Keratinocyte (primary cell): ENCODE data around the gene CUL4A. TPM values are rescaled to one million over a fixed set of nuclear protein-coding genes. Genes with fewer than 3 reads are reported as not detected.

Experiments
- DNase-seq: peaks from one replicate; pipeline ENCODE4 v3.0.0-alpha.2; 2011; ENCODE audit warnings: low read depth, missing footprints, low spot score
- FAIRE-seq: peaks from 2 replicates; lab custom pipeline; 2011; peaks lifted over from hg19 to GRCh38; lab: Jason Lieb, UNC
- H2AFZ ChIP-seq: 2 replicates; pipeline ENCODE4 v1.6.0; 2012; ENCODE audit warnings: low read length, control low read depth, inconsistent platforms; ENCODE audit not compliant: control insufficient read depth
- H3K27ac ChIP-seq: 2 replicates; pipeline ENCODE4 v1.5.1; 2011; ENCODE audit warnings: low read length; ENCODE audit not compliant: control insufficient read depth, insufficient read depth
- H3K27me3 ChIP-seq: 3 replicates; pipeline ENCODE4 v1.6.0; 2011; ENCODE audit warnings: low read length; ENCODE audit not compliant: control insufficient read depth, insufficient read depth; ENCODE audit errors: extremely low read depth
- H3K36me3 ChIP-seq, 2 experiments: 2 replicates in 1 of 2; 3 replicates in 1 of 2; pipeline ENCODE4 v1.5.1; 2011; ENCODE audit warnings: low read length in 2 of 2, mild to moderate bottlenecking in 1 of 2; ENCODE audit not compliant: control insufficient read depth in 2 of 2, insufficient read depth in 2 of 2; ENCODE audit errors: extremely low read depth in 1 of 2
- H3K4me1 ChIP-seq: 3 replicates; pipeline ENCODE4 v1.5.1; 2011; ENCODE audit warnings: low read length; ENCODE audit not compliant: control insufficient read depth, insufficient read depth; ENCODE audit errors: extremely low read depth
- H3K4me2 ChIP-seq: 3 replicates; pipeline ENCODE4 v1.6.0; 2011; ENCODE audit warnings: low read depth, low read length; ENCODE audit not compliant: control insufficient read depth, insufficient read depth; ENCODE audit errors: extremely low read depth
- H3K4me3 ChIP-seq, 3 experiments: fragments of 200-600 bp in 1 of 3; sonication (generic) in 1 of 3; 2 replicates in 2 of 3; 3 replicates in 1 of 3; pipeline ENCODE4 v1.5.1; 2011 to 2016; ENCODE audit warnings: low read length in 3 of 3, mild to moderate bottlenecking in 3 of 3, control low read depth in 2 of 3, inconsistent platforms in 1 of 3, low read depth in 1 of 3, mixed read lengths in 1 of 3, mixed run types in 1 of 3, moderate library complexity in 1 of 3; ENCODE audit not compliant: control insufficient read depth in 2 of 3, insufficient read depth in 2 of 3; ENCODE audit errors: extremely low read depth in 1 of 3
- H3K79me2 ChIP-seq: 2 replicates; pipeline ENCODE4 v1.6.0; 2012; ENCODE audit warnings: low read length; ENCODE audit not compliant: control insufficient read depth, insufficient read depth
- H3K9ac ChIP-seq: 3 replicates; pipeline ENCODE4 v1.6.0; 2011; ENCODE audit warnings: low read length; ENCODE audit not compliant: control insufficient read depth, insufficient read depth; ENCODE audit errors: extremely low read depth
- H3K9me1 ChIP-seq: 3 replicates; pipeline ENCODE4 v1.6.0; 2011; ENCODE audit warnings: low read length; ENCODE audit not compliant: control insufficient read depth, insufficient read depth; ENCODE audit errors: extremely low read depth
- H3K9me3 ChIP-seq: 2 replicates; pipeline ENCODE4 v1.5.1; 2012; ENCODE audit warnings: low read depth, low read length; ENCODE audit not compliant: control insufficient read depth
- H4K20me1 ChIP-seq: 3 replicates; pipeline ENCODE4 v1.6.0; 2011; ENCODE audit warnings: low read length; ENCODE audit not compliant: control insufficient read depth, insufficient read depth; ENCODE audit errors: extremely low read depth
- EZH2 ChIP-seq: IDR thresholded peaks from one replicate; pipeline ENCODE4 v1.6.1; 2012; ENCODE audit warnings: inconsistent platforms, mild to moderate bottlenecking, low read length, moderate library complexity
- dilution Hi-C: fragments of 300-500 bp; cut with MboI; formaldehyde crosslinking; loops from one replicate; pipeline ENCODE4 v1.7.0; 2020; ENCODE audit warnings: low sequenced_read_pairs; ENCODE audit not compliant: extremely low pct_ligation_motif_present
- polyA plus RNA-seq, 5 experiments: library from polyadenylated mRNA; depleted of rRNA in 3 of 5; stranded (reverse) in 3 of 5; stranded (forward) in 1 of 5; unstranded in 1 of 5; fragments of >200 nt; gene quantifications; 1 replicate in 1 of 5; 2 replicates in 3 of 5; 3 replicates in 1 of 5; pipeline versions ENCODE4 v1.2.1 to v1.2.3, GENCODE V29; 2011 to 2012; ENCODE audit warnings: missing spikeins in 2 of 5, low read depth in 1 of 5, low replicate concordance in 1 of 5
- TF ChIP-seq, protein P1 (sequence below), 3 experiments: IDR thresholded peaks in 1 of 3; conservative IDR thresholded peaks in 1 of 3; optimal IDR thresholded peaks in 1 of 3; 2 replicates in 2 of 3; 3 replicates in 1 of 3; pipeline versions ENCODE3 to v1.5.1; 2011; ENCODE audit warnings: low read length in 3 of 3, mild to moderate bottlenecking in 3 of 3, moderate library complexity in 2 of 3, control low read depth in 1 of 3, inconsistent platforms in 1 of 3; ENCODE audit not compliant: insufficient read depth in 2 of 3; ENCODE audit errors: extremely low read depth in 1 of 3

The CUL4A gene
- polyA plus RNA-seq, 1 donor (not counting 4 experiments of a cell fraction or from before 2014, with no cell fraction given): 57.3 TPM

DNA sequence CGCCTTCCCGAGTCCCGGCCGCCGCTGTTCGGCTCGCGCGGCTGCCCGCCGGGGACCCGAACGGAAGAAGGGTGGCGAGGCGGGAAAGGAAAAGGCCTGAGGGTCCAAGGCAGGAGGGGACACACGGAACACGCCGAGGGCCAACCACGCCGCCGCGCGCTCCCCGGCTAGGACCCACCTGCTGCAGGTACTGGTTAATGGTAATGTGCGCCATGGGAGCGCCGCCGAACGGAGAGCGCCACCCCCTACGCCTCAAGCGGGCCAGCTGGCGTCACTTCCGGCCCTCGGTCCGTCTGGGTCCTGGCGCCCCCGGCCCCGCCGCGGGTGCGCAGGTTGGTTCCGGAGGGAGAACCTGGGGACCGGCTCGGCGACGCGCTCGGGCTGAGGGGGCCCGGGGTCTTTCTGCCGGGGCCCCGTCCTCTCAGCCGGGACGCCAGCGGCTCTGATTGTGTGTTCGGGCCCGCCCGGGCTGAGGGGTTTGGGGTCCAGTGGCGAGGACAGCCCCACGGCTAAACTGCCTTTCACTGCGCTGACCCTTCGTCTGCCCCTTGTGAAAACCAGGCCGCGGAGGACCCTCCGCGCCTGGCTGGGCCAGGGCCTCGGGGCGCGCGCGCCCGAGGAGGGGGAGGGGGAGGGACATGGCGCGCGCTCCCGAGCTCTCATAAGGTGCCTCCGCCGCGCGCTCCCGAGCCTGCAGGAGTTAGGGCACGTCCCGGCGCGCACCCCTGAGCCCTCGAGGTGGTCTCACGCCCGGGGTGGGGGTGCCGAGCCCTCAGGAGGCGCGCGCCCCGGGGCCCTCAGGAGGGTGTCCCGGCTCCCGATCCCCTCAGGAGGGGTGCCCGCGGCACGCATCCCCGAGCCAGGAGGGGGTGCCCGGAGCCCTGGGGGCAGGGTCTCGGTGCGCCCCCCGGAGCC is 735 bp upstream of the CUL4A start, which contains the start of gene PCID2:
Gene PCID2 (minus strand): TSS at position 249 of the 915 bp plus-strand sequence. CDS start 35 bp downstream, at position 214.
- peaks cover 86% of the 10 kb centered on the region for H3K79me2 ChIP-seq
- peak within 1 kb of the TSS; percentile 99 for H3K4me2 ChIP-seq
- peaks cover 18% of the 10 kb centered on the region for H4K20me1 ChIP-seq
- FAIRE-seq: no peak
- peaks cover 3 to 16% of the 10 kb centered on the region in 2 experiments for H3K36me3 ChIP-seq
- TF ChIP-seq, protein P1, sequence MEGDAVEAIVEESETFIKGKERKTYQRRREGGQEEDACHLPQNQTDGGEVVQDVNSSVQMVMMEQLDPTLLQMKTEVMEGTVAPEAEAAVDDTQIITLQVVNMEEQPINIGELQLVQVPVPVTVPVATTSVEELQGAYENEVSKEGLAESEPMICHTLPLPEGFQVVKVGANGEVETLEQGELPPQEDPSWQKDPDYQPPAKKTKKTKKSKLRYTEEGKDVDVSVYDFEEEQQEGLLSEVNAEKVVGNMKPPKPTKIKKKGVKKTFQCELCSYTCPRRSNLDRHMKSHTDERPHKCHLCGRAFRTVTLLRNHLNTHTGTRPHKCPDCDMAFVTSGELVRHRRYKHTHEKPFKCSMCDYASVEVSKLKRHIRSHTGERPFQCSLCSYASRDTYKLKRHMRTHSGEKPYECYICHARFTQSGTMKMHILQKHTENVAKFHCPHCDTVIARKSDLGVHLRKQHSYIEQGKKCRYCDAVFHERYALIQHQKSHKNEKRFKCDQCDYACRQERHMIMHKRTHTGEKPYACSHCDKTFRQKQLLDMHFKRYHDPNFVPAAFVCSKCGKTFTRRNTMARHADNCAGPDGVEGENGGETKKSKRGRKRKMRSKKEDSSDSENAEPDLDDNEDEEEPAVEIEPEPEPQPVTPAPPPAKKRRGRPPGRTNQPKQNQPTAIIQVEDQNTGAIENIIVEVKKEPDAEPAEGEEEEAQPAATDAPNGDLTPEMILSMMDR (optimal IDR thresholded peaks at IDR 0.05 in 1 of 3, IDR thresholded peaks at IDR 0.05 in 1 of 3, conservative IDR thresholded peaks at IDR 0.05 in 1 of 3; ENCODE audit: extremely low read depth in 1 of 3, insufficient read depth in 2 of 3, low read length in 3 of 3): peak in 1 of 3 experiments; percentile 24
- no peak for TF ChIP-seq EZH2
- H3K9ac ChIP-seq: peak within 1 kb of the TSS; percentile 97
- H3K4me1 ChIP-seq: peaks cover 32% of the 10 kb centered on the region
- H3K27ac ChIP-seq: peak within 1 kb of the TSS; percentile 96
- peak within 1 kb of the TSS; percentile 88 for H2AFZ ChIP-seq
- H3K9me1 ChIP-seq: peaks cover 5% of the 10 kb centered on the region
- H3K9me3 ChIP-seq: no peaks in the 10 kb centered on the region
- DNase-seq: no peak
- dilution Hi-C loops: no loop called here
- H3K4me3 ChIP-seq: peak within 1 kb of the TSS; percentile 79 to 97 (median 93)
- no peaks in the 10 kb centered on the region for H3K27me3 ChIP-seq

DNA sequence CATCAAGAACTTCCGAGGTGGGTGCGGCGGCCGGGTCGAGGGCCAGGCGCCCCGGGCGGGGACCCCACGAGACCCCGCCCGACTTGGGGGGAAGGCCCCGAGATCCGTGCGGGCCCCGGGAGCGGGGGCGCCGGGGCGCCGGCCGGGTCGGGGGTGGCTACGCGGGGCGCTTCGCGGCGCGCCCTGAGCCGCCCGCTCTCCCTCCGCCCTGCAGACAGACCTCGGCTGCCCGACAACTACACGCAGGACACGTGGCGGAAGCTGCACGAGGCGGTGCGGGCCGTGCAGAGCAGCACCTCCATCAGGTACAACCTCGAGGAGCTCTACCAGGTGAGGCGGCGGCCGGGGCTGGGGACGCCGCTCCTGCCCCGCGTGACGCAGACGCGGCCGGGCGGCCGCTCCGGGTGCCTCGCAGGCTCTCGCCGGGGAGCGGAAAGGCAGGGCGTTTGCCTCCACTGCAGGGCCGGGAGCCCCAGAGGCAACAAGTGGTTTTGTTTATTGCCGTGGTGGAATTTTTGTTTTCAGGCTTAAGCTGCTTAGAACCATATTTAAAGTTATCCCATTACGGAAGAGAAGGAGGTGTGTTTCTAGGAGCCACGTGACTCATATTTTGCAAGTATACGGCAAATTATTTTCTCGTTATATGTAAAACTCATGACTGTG is 477 bp downstream of the CUL4A start:
- Histone ChIP-seq H4K20me1 (peaks cover 26% of the 10 kb centered on the region), H3K9me3 (no peaks in the 10 kb centered on the region), H3K27me3 (no peaks in the 10 kb centered on the region), H3K4me3 (peak overlapping the region; percentile 79 to 93 (median 90)), H3K36me3 (peaks cover 3 to 6% of the 10 kb centered on the region in 2 experiments), H3K4me1 (peaks cover 32% of the 10 kb centered on the region), H3K27ac (peak overlapping the region; percentile 96), H3K4me2 (peak overlapping the region; percentile 95), H3K9ac (peak overlapping the region; percentile 97), H3K79me2 (peaks cover 86% of the 10 kb centered on the region), H2AFZ (peak overlapping the region; percentile 52), H3K9me1 (peaks cover 7% of the 10 kb centered on the region)
- FAIRE-seq: no peak
- no peak for TF ChIP-seq EZH2
- TF ChIP-seq, protein P1 (optimal IDR thresholded peaks at IDR 0.05 in 1 of 3, IDR thresholded peaks at IDR 0.05 in 1 of 3, conservative IDR thresholded peaks at IDR 0.05 in 1 of 3; ENCODE audit: extremely low read depth in 1 of 3, insufficient read depth in 2 of 3, low read length in 3 of 3): no peak
- dilution Hi-C loops: no loop called here
- DNase-seq: no peak
